AG09319 (cell line): Measurements from ENCODE around the gene KIF3B.
"Not testable (repeated sequence)": the region's sequence is repeated elsewhere in the genome, so short reads cannot be mapped to it uniquely, and the experiment has no call there.

ENCODE experiments used
- DNase-seq: peaks from one replicate; pipeline ENCODE4 v3.0.0-alpha.2; 2010; ENCODE audit warnings: low read depth; ENCODE audit errors: extremely low read depth
- TF ChIP-seq, protein P1 (sequence below): IDR thresholded peaks from 2 replicates; pipeline ENCODE4 v1.5.1; 2011; ENCODE audit warnings: low read depth, mild to moderate bottlenecking, inconsistent platforms, low read length, moderate library complexity

KIF3B gene

DNA sequence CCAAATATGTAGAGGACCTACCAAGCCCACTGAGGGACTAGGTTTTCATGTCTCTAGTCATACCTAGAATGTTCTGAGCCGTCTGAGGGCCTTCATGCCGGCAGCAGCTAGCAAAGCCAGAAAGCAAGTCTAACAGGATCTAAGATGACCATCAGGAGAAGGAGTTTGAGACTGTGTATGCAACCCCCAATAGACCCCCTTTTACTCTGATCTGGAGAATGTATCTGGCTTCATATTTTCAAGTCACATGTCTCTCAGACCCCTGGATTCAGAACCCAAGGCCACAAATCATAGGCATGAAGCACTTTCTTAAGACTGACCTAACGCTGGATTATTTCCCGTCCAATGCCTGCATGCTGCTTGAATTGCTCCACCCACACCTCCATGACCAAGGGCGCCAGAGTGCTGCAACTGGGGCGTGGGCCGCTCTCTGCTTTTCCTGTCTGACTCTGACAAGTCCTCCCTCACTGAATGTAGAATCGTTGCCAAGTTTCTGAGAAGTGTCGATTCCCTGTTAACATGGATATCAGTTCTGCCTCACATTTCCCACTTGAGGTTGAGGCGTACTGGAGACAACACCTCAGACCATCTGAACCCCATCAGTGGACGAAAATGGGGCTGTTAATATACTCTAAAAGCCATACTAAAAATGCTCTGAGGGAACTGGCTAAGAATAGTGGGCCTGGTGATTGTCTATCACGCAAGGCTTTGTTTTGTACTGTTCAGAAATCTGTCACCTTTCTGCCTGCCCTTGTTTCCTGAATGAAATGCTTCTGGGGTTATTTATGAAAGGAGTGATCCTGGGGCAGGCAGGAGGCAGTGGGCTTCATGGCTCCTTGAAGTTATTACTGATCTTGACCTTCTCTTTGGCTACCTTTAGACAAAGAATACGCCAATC is 56.8 kb downstream of the KIF3B start:
- DNase-seq: no peak
- TF ChIP-seq, protein P1, sequence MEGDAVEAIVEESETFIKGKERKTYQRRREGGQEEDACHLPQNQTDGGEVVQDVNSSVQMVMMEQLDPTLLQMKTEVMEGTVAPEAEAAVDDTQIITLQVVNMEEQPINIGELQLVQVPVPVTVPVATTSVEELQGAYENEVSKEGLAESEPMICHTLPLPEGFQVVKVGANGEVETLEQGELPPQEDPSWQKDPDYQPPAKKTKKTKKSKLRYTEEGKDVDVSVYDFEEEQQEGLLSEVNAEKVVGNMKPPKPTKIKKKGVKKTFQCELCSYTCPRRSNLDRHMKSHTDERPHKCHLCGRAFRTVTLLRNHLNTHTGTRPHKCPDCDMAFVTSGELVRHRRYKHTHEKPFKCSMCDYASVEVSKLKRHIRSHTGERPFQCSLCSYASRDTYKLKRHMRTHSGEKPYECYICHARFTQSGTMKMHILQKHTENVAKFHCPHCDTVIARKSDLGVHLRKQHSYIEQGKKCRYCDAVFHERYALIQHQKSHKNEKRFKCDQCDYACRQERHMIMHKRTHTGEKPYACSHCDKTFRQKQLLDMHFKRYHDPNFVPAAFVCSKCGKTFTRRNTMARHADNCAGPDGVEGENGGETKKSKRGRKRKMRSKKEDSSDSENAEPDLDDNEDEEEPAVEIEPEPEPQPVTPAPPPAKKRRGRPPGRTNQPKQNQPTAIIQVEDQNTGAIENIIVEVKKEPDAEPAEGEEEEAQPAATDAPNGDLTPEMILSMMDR: no peak

DNA sequence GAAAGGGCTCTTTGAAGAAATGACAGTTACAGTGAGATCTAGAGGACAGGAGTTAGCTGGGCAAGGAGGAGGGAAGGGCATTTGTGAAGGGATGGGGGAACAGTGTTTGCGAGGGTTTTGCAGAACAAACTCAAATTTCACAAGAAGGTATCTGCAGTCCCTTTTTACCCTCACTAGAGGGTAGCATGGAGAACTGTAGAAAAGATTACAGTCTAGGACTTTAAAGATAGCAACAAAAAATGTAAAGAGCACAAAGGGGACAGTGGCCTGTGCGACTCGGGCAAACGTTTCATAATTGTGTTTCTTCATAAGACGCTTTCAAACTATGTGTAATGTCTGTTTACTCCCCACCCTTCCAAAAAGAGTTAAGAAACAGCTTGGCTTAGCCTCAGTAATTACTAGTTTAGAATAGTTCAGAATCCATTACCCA is 59.5 kb downstream of the KIF3B start:
- no peak for DNase-seq
- TF ChIP-seq, protein P1: peak; percentile 69

DNA sequence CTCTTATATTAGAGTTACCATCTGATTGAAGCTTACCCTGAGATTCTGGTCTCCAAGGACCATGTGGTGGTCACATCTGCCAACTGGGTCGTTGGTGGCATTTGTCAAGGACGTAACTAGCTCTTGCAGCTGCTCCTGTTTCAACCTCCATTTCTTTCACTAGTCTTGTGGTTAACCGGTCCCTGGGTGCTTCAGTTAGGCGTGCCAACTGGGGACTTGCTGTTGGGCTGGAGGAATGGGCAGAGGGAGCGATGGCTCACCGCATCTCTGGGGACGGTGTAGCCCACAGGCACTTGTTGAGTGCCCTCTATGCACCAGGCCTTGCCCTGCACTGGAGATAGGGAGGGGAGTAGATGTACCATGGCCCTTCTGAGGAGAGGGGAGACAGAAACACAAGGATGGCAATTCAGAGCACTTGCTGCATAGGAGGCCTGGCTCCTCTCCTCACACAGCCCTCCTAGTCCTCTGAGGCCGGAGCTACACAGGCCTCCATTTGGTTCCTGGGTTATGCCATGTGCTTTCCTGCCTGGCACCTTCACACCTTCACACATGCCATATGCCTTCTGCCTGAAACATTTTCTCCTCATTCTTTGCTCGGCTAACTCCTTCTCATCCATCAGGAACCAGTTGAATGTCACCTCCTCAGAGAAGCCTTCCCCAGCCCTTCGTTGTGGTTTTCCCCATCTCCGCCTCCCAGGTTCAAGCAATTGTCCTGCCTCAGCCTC is 60.6 kb downstream of the KIF3B start:
- TF ChIP-seq, protein P1: no peak
- no peak for DNase-seq

DNA sequence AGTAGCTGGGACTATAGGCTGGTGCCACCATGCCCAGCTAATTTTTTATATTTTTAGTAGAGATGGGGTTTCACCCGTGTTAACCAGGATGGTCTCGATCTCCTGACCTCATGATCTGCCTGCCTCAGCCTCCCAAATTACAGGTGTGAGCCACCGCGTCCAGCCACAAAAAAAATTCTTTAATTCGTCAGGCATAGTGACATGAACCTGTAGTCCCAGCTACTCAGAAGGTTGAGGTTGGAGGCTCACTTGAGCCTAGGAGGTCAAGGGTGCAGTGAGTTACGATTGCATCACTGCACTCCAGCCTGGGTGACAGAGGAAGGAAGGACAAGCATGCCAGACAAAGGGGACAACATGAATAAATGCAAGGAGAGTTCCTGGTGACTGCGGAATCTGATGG is 61.2 kb downstream of the KIF3B start:
- TF ChIP-seq, protein P1: no peak
- no peak for DNase-seq

DNA sequence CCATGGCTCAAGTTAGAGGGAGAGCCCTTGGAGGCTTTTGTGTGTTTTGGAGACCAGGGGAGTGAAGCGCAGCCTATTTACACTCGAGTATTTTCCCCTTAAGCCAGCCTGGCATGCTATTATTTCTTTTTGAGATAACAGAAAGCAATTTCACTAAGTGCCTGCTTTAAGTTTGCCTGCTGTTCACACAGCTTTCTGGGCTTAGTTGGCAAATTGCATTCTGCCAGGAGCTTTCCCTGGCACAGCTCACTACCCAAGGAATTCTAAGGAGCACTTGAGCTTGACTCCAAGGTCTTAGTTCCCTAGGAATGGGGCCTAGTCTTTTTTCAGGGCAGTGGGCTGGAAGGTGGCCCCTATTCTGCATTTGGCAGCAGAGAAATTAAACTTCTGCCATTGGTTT is 61.7 kb downstream of the KIF3B start:
- TF ChIP-seq, protein P1: no peak
- no peak for DNase-seq

- not testable (repeated sequence) for DNase-seq
These were observed 63.6 kb downstream of the KIF3B start for GRCh38 chr20:32341053-32341452.

GRCh38 chr20:32343439-32343838 is 66.0 kb downstream of the KIF3B start:
- no peak for DNase-seq
- TF ChIP-seq, protein P1: no peak
